GM19455 (cell line): ENCODE measurements around the gene FAM107A.
"Not testable (repeated sequence)": the region's sequence is repeated elsewhere in the genome, so short reads cannot be mapped to it uniquely, and the experiment has no call there.

ENCODE experiments used
- ATAC-seq: cut with Tn5 transposase; IDR thresholded peaks from one replicate; pipeline ENCODE4 v1.9.1; 2021; ENCODE audit not compliant: unreplicated experiment

FAM107A gene

DNA sequence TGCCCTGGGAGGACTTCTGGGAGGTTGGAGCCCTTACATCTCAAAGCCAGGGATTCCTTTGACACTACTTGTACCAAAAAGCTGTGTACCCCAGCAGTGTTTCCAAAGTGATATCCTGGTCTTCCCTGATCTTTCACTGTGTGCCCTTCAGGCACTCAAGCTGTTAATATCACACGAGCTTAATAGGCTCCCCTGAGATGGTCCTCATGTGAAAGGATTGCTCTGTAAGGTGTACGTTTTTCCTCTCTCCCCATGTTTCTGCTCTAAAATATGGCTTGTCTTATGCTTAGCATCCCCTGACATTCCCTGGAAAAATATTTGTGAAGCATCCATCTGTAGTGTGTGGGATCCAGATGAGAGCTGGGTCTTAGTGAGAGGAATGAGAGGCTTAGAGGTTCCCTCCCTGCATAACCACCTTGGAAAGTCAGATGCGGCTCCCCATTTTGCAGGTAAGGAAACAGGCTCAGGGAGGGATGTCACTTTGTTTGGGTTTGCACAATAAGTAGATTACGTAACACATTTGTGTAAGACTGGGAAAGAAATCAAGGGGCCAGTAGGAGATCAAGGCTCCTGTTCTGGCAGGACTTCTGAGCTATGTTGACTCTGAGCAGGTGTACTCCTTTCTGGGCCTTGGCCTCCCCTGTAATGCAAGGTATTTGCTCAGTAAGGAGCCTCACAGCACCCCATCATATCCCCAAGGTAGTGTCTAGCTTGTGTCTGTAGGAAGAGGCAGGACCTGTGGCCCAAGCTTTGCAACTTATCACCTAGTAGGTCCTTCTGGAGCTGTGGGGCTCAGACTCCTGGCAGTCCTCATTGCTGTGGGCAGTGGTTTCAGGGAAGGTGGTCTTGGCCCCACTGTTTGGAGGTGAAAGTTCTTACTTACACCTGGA, 39.5 kb downstream of the FAM107A start:
- ATAC-seq, result no peak

DNA sequence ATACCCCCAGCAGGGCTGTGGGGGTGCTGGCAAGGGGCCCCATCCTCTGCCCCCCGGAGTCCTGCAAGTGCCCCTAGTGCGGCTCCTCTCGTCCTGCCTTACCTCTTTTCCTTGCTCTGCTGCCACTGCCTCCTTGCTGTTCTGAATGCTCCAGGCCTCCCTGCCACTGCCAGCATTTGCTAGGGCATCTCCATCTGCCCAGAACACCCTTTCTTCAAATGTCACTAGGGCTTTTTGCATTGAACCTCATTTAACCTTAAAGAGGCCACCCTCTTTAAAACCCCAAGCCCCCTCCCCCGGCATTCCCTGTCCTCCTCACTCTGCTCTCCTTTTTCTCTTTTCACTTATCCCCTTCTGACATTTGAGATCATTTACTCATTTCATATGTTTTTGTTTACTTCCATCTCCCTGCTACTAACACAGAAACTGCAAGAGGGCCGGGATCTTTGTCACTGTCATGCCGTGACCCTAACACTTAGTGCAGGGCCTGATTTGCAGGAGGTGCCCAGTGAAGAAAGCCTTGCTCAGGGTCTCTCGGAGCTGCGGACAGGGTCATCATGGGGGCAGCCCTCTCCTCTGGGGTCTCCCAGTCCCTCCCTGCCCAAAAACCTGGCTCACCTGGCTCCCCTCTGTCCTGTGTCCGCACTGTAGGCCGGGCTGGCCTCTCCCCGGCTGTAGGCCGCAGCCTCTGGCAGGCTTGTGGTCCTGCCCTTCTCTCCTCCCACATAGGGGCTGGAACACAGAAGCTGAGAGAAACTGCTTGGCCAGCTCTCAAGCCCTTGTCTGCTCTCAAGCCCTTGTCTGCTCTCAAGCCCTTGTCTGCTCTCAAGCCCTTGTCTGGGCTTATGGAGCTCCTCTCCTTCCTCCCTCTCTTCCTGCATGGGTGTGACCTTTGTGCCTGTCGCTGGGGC, 40.4 kb downstream of the FAM107A start, which contains the start of gene ACOX2:
ACOX2 (minus strand) TSS at position 690 of the 911 bp plus-strand sequence. CDS start 2,084 bp downstream, outside the sequence.
- ATAC-seq, result no peak

GRCh38 chr3:58535531-58536500, 41.4 kb downstream of the FAM107A start:
- ATAC-seq, result no peak

DNA sequence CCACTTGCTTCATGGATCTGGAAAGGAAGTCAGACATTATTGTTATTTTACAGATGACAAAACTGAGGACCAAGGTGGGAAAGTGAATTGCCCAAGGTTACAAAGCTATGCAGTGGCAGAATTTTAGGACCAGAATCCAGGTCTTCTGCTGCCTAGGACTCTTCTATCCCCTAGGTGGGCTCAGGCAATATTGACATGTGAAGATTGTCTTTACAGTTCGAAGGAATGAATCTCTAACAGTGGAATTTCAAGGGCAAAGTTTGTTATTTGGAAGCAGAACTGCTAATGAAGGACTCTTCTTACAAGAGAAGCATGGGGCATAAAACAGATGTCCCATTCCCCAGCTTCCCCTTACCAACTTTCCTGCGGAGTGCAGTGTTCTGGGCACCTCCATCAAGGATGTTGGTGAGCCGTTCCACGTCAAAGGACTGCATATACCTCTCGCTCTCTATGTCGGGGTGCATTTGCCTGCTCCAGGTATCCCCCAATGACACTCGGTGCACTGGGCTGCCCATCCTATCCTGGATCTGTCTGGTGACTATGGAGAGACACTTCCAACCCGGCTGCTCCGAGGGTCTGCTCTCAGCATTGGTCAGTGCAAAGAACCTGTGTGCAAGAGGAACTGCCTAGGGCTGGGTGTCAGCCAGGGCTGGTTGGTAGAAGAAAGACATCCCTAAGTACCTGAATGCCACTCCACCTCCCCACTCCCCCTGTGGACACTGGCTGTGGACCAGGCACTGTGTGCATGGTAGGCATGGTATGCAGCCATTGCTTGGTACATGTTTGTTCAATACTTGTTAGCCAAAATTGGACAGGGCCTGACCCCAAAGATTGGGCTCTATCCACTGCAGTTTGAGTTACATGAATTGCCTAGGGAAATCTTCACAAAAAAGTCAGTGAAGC, 42.3 kb downstream of the FAM107A start:
- ATAC-seq, result no peak

- peak; percentile 88 for ATAC-seq
Observed at GRCh38 chr3:58532794-58533220, 44.4 kb downstream of the FAM107A start.

- no peak for ATAC-seq
Observed at GRCh38 chr3:58531956-58532355, 45.2 kb downstream of the FAM107A start.

DNA sequence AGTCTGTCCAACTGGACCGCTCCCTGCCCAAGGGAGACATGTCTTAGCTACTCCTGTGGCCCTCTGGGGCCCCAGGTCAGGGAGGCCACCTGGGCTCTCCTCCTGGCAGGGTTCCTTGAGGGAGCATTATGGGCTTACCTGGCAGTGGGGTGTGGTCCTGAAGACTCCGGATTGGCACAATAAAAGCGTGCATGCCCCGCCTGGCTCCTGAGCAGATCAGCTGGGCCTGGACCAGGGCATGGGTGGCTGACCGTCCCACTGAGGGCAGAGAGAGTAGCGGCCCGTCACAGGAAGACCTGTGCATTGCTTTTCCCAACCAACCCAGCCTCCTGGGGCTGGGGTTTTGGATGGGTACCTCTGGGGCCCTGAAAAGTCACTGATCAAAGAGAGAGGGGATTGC, 45.6 kb downstream of the FAM107A start:
- no peak for ATAC-seq

DNA sequence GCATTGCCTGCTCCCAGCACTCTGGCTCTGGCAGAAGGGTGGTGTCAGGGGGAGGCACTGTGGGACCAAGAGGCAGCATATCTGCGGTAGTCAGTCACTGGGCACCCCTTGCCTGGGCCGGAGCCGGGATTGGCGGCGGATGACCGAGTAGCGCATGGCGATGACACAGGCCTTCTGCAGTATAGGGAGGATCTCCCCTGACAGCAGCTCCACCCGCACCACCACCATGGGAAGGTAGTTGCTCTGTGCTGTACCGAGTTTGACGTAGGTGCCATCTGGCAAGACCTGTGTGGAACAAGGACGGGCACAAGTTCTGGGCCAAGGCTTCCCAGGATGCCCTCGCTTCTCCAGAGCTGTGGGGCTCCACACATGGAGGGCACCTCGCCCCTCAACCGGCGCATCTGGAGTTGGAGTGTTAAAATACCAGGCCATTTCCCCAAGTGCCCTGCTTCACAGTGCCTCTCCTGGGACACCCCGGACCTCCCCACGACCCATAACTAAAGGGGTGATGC, 46.8 kb downstream of the FAM107A start:
- ATAC-seq, result no peak

- no peak for ATAC-seq
Observed at GRCh38 chr3:58529516-58530353, 47.5 kb downstream of the FAM107A start.

- no peak for ATAC-seq
Observed at GRCh38 chr3:58528629-58529028, 48.6 kb downstream of the FAM107A start.

DNA sequence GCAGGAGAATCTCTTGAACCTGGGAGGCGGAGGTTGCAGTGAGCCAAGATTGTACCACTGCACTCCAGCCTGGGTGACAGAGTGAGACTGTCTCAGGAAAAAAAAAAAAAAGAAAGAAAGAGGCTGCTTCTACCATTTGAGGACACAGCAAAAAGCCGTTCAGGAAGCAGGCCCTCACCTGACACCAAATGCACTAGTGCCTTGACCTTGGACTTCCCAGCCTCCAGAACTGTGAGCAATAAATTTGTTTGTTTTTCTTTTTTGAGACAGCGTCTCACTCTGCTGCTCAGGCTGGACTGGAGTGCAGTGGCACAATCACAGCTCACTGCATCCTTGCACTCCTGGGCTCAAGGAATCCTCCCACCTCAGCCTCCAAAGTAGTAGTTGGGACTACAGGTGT, 49.8 kb downstream of the FAM107A start:
- ATAC-seq, result not testable (repeated sequence)

DNA sequence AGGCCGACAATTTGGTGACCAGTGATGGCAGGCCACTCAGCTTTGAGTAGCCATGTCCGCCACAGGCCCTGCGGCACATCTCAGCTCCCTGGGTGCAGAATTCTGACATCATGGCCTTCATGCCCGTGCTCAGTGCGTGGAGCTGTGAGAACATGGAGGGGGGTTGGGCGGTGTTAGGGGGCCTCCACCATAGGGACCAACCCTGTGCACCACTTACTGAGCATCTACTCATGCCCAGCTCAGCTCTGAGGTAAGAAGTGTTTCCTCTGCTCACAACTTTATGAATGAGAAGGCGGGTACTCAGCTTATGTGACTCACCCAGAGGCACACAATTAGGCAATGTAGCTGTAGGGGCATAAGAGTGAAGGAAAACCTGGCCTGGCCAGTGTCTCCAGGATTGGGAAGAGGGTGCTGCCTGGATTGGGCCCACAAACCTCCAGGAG, 50.7 kb downstream of the FAM107A start:
- no peak for ATAC-seq

GRCh38 chr3:58524326-58524888, 52.8 kb downstream of the FAM107A start:
- no peak for ATAC-seq

DNA sequence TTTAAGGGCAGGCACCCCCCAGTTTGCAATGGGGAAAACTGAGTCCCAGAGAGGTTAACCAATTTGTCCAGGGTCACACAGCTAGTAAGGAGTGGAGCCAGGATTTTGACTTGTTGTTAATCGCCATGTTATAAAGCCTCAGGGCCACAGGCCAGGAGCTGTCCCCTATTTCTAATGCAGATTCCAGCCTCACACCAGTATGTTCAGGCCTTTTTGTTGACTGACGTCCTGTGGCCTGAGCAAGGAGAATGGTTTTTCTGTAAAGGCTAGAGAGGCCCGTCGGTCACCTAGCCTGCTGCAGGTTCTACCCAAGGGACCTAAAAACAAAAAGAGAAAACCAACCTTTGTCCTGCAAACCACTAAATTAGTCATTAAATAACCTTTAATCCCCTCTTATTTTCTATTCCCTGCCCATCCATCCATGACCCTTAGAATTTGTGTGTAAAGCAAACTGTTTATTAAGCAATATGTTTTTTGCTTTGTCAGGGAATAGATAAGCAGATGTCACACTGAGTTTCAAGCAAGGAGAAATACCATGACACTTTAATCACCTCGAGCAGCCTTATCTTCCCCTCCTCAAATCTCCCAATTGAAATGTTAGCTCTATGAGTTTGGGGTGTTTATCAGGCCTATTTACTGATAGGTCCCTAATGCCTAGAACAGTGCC, 54.3 kb downstream of the FAM107A start:
- ATAC-seq, result no peak

DNA sequence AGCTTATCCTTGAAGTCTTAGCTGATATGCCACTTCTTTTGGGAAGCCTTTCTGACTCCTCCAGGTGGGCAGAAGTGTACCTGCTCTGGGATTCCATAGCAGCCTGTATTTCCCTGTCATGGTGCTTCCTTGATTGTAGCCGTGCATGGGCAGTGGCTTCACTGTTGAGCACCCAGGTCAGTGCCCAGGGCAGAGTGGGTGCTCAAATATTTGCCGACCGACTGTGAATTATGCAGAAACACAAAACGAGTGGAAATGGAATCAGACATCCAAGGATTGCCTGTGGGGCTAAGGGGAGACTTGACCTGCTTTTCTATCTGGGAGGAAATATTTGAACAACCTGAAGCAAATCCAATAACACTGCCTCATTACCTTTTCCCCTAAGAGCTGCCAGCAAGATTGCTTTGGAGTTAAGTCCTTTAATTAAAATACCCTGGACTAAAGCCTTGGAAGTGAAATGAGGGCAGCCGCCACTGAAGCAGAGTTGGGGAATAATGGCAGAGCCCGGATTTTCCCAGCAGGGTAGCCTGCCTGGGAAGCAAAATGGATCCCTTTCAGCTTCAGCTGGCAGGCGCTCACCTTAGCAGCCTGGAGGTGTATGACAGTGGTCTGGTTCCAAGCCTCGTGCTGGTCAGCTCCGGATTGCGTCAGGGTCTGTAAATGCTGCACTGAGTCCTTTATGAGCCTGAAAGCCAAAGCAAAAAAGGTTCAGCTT, 55.1 kb downstream of the FAM107A start:
- no peak for ATAC-seq

DNA sequence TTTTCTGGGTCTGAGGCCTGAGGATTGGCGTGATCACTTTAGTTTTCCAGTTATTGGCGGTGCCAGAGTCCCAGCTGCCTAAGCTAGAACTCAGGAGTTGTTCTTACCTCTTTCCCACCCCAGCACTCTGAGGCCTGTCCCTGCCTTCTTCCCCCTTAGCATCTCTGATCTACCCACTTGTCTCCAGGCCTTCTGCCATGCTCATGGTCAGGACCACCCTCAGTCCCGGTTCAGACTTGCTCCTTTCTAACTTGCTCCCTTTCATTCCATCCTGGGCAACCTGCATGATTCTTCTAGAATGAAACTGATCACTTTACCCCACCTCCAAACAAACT, 55.9 kb downstream of the FAM107A start:
- no peak for ATAC-seq
